K562 (cell line): ENCODE results near the gene C4BPB.

Experiments
- GABPB1 ChIP-seq: sonication (generic); formaldehyde crosslinking; IDR thresholded peaks from 2 replicates; pipeline ENCODE4 v1.8.0; 2022; ENCODE audit warnings: mild to moderate bottlenecking, missing genetic modification reagents
- HDAC2 ChIP-seq: fragments of 450-650 bp; IDR thresholded peaks from 2 replicates; pipeline ENCODE4 v1.6.1; 2016; ENCODE audit warnings: mild to moderate bottlenecking
- HOMEZ ChIP-seq: fragments of 250-450 bp; sonication (Bioruptor Pico); IDR thresholded peaks from 2 replicates; pipeline ENCODE4 v1.4.0; 2020; ENCODE audit warnings: mild to moderate bottlenecking, moderate library complexity
- JUND ChIP-seq, 2 experiments: IDR thresholded peaks; 2 replicates in 1 of 2; 3 replicates in 1 of 2; pipeline ENCODE4 v1.6.1; 2011; ENCODE audit warnings: borderline replicate concordance in 2 of 2, low read depth in 2 of 2, low read length in 2 of 2, improper control_type of control experiment in 1 of 2, missing biosample characterization in 1 of 2, missing genetic modification characterization in 1 of 2, missing genetic modification reagents in 1 of 2
- KDM4B ChIP-seq, 2 experiments: fragments of 450-650 bp in 1 of 2; sonication (generic) in 1 of 2; IDR thresholded peaks; 2 replicates each; pipeline ENCODE4 v1.6.1; 2016 to 2017; ENCODE audit warnings: borderline replicate concordance in 2 of 2, antibody characterized with exemption in 1 of 2, low read depth in 1 of 2, mild to moderate bottlenecking in 1 of 2
- POLR2AphosphoS5 ChIP-seq: IDR thresholded peaks from 2 replicates; pipeline ENCODE4 v1.6.1; 2011; ENCODE audit warnings: mild to moderate bottlenecking, low read depth, low read length, moderate library complexity; ENCODE audit not compliant: control insufficient read depth, insufficient read depth
- RAD21 ChIP-seq, 2 experiments: fragments of 250-450 bp in 1 of 2; fragments of 450-650 bp in 1 of 2; sonication (Bioruptor Pico) in 1 of 2; formaldehyde crosslinking in 1 of 2; IDR thresholded peaks in 1 of 2; conservative IDR thresholded peaks in 1 of 2; 2 replicates each; pipeline versions ENCODE4 v1.4.0 to v1.8.0; 2020 to 2022; ENCODE audit warnings: mild to moderate bottlenecking in 2 of 2, moderate library complexity in 1 of 2
- RCOR1 ChIP-seq, 2 experiments: IDR thresholded peaks; 2 replicates each; pipeline ENCODE4 v1.6.1; 2012; ENCODE audit warnings: low read depth in 2 of 2, low read length in 2 of 2, borderline replicate concordance in 1 of 2, improper control_type of control experiment in 1 of 2
- SAFB2 ChIP-seq: fragments of 200-400 bp; formaldehyde crosslinking; IDR thresholded peaks from 2 replicates; pipeline ENCODE4 v1.6.1; 2018; ENCODE audit warnings: borderline replicate concordance, low read length, low read depth, moderate library complexity; ENCODE audit not compliant: severe bottlenecking
- SLC30A9 ChIP-seq: fragments of 250-450 bp; sonication (Bioruptor Pico); IDR thresholded peaks from 2 replicates; pipeline ENCODE4 v1.8.0; 2022; ENCODE audit warnings: mild to moderate bottlenecking, moderate library complexity
- ZNF398 ChIP-seq: fragments of 250-450 bp; sonication (Bioruptor Pico); IDR thresholded peaks from 2 replicates; pipeline ENCODE4 v1.8.0; 2021; ENCODE audit warnings: moderate library complexity, mild to moderate bottlenecking, inconsistent platforms
- TF ChIP-seq, protein P1 (sequence below): sonication (generic); formaldehyde crosslinking; IDR thresholded peaks from 2 replicates; pipeline ENCODE4 v1.5.0; 2020; ENCODE audit warnings: missing genetic modification reagents
- TF ChIP-seq, protein P2 (sequence below): fragments of 450-650 bp; IDR thresholded peaks from 2 replicates; pipeline ENCODE4 v1.7.1; 2018; ENCODE audit warnings: mild to moderate bottlenecking, low read depth; ENCODE audit not compliant: partially characterized antibody

DNA sequence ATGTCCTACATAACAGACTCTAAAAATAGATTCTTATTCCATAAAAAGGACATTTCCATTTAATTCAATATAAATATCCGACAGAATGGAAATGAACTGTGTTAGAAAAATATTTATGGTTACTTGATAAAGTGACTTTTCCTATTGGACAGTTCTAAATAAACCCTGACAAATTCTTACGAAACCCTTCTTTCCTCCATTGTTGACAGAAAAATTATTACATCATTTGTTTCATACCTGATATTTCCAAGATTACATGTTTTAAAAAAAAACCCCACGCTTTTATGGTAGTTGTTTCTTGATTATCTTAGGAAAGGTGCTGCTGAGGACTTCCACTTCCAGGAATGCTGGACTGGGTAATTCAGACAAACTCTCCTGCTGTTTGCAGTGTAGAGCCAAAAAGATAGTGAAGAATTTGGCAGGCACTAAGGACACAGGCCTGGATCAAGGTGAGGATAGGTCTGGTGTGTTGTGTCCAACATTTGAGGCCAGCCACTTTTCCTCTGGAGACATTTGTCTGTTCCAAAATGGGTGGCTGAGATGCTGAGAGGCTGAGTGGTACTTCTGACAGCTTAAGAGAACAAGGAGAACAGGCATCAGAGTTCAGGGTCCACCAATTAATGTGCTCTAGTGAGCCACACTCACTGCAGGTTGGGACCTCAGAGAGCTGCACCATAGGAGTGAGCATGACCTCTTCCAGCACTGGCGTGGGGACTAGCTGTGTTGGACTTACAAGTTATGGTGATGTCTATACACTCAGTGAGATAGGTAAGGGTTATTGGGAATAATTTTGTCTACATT lies 49.1 kb upstream of the C4BPB start:
- no peak for TF ChIP-seq HDAC2
- TF ChIP-seq ZNF398 (CRISPR knock-in tag), result no peak
- no peak for TF ChIP-seq POLR2AphosphoS5
- TF ChIP-seq, protein P1, sequence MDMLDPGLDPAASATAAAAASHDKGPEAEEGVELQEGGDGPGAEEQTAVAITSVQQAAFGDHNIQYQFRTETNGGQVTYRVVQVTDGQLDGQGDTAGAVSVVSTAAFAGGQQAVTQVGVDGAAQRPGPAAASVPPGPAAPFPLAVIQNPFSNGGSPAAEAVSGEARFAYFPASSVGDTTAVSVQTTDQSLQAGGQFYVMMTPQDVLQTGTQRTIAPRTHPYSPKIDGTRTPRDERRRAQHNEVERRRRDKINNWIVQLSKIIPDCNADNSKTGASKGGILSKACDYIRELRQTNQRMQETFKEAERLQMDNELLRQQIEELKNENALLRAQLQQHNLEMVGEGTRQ (CRISPR knock-in tag), result no peak
- TF ChIP-seq, protein P2, sequence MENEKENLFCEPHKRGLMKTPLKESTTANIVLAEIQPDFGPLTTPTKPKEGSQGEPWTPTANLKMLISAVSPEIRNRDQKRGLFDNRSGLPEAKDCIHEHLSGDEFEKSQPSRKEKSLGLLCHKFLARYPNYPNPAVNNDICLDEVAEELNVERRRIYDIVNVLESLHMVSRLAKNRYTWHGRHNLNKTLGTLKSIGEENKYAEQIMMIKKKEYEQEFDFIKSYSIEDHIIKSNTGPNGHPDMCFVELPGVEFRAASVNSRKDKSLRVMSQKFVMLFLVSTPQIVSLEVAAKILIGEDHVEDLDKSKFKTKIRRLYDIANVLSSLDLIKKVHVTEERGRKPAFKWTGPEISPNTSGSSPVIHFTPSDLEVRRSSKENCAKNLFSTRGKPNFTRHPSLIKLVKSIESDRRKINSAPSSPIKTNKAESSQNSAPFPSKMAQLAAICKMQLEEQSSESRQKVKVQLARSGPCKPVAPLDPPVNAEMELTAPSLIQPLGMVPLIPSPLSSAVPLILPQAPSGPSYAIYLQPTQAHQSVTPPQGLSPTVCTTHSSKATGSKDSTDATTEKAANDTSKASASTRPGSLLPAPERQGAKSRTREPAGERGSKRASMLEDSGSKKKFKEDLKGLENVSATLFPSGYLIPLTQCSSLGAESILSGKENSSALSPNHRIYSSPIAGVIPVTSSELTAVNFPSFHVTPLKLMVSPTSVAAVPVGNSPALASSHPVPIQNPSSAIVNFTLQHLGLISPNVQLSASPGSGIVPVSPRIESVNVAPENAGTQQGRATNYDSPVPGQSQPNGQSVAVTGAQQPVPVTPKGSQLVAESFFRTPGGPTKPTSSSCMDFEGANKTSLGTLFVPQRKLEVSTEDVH, result no peak
- no peak for TF ChIP-seq HOMEZ (CRISPR knock-in tag)
- TF ChIP-seq RAD21 (CRISPR knock-in tag; conservative IDR thresholded peaks at IDR 0.05 in 1 of 2, IDR thresholded peaks at IDR 0.05 in 1 of 2), result no peak
- no peak for TF ChIP-seq SLC30A9
- TF ChIP-seq RCOR1 (IDR thresholded peaks at IDR 0.05; ENCODE audit: borderline replicate concordance in 1 of 2, low read depth in 2 of 2, low read length in 2 of 2), result no peak
- no peak for TF ChIP-seq KDM4B (IDR thresholded peaks at IDR 0.05; ENCODE audit: borderline replicate concordance in 2 of 2, low read depth in 1 of 2)
- no peak for TF ChIP-seq GABPB1 (CRISPR knock-in tag)
- TF ChIP-seq JUND (IDR thresholded peaks at IDR 0.05; ENCODE audit: borderline replicate concordance, low read depth, low read length), result no peak
- TF ChIP-seq JUND (tag; IDR thresholded peaks at IDR 0.05; ENCODE audit: borderline replicate concordance, low read depth, low read length), result no peak
- no peak for TF ChIP-seq SAFB2
